SK-N-SH (cell line): ENCODE measurements around the gene BICD2. TPM values are rescaled to one million over a fixed set of nuclear protein-coding genes. Genes with fewer than 3 reads are reported as not detected.
"Not testable (repeated sequence)": the region's sequence is repeated elsewhere in the genome, so short reads cannot be mapped to it uniquely, and the experiment has no call there.

Source experiments
- CTCF ChIA-PET: fragments of 300-600, 350-600 bp; formaldehyde crosslinking; extraction: SDS; loops from one replicate; lab custom pipeline; 2021; lab: Yijun Ruan, JAX
- POLR2A ChIA-PET: fragments of 350-600 bp; sonication (Branson Sonifier 250); formaldehyde crosslinking; extraction: SDS; loops from one replicate; lab custom pipeline; 2020; ENCODE audit warnings: antibody characterized with exemption, inconsistent platforms; lab: Yijun Ruan, JAX
- DNase-seq: peaks from one replicate; pipeline ENCODE4 v3.0.0; 2012
- H2AFZ ChIP-seq: fragments of 200-600 bp; sonication (generic); 2 replicates; pipeline ENCODE4 v1.8.1; 2016; ENCODE audit warnings: antibody characterized with exemption, mild to moderate bottlenecking, low read depth
- H3F3A ChIP-seq: fragments of 200-600 bp; sonication (generic); replicated peaks from 2 replicates; pipeline ENCODE3; 2016; ENCODE audit warnings: antibody characterized with exemption, mild to moderate bottlenecking; ENCODE audit not compliant: insufficient read depth
- H3K27ac ChIP-seq, 2 experiments: fragments of 200-500 bp in 1 of 2; fragments of 200-600 bp in 1 of 2; sonication (Bioruptor generic) in 1 of 2; sonication (generic), shearing (Covaris generic) in 1 of 2; 2 replicates each; pipeline versions ENCODE4 v1.5.1 to v1.6.1; 2014 to 2016; ENCODE audit warnings: low read depth in 2 of 2, inconsistent platforms in 1 of 2, low read length in 1 of 2, mild to moderate bottlenecking in 1 of 2, mixed read lengths in 1 of 2
- H3K27me3 ChIP-seq: fragments of 200-600 bp; sonication (generic), shearing (Covaris generic); 2 replicates; pipeline ENCODE4 v1.6.1; 2016; ENCODE audit warnings: mixed run types; ENCODE audit not compliant: insufficient read depth
- H3K36me3 ChIP-seq, 2 experiments: fragments of 200-500 bp in 1 of 2; fragments of 200-600 bp in 1 of 2; sonication (Bioruptor generic) in 1 of 2; sonication (generic) in 1 of 2; replicated peaks in 1 of 2; 2 replicates each; pipeline versions ENCODE3 to v1.5.1; 2014 to 2016; ENCODE audit warnings: low read length in 1 of 2, mild to moderate bottlenecking in 1 of 2; ENCODE audit not compliant: insufficient read depth in 2 of 2, control insufficient read depth in 1 of 2
- H3K4me1 ChIP-seq, 2 experiments: fragments of 200-500 bp in 1 of 2; fragments of 200-600 bp in 1 of 2; sonication (Bioruptor generic) in 1 of 2; sonication (generic), shearing (Covaris generic) in 1 of 2; 2 replicates each; pipeline versions ENCODE4 v1.5.1 to v1.6.1; 2014 to 2016; ENCODE audit warnings: low read depth in 1 of 2, low read length in 1 of 2, mixed run types in 1 of 2; ENCODE audit not compliant: insufficient read depth in 2 of 2, control insufficient read depth in 1 of 2
- H3K4me2 ChIP-seq: fragments of 200-600 bp; sonication (generic), shearing (Covaris generic); 2 replicates; pipeline ENCODE4 v1.6.1; 2017; ENCODE audit warnings: mixed run types
- H3K4me3 ChIP-seq, 2 experiments: fragments of 200-500 bp in 1 of 2; fragments of 200-600 bp in 1 of 2; sonication (Bioruptor generic) in 1 of 2; sonication (generic), shearing (Covaris generic) in 1 of 2; 2 replicates each; pipeline versions ENCODE4 v1.5.1 to v1.8.1; 2014 to 2016; ENCODE audit warnings: low read depth in 2 of 2, inconsistent platforms in 1 of 2, low read length in 1 of 2, mild to moderate bottlenecking in 1 of 2, mixed read lengths in 1 of 2, moderate library complexity in 1 of 2
- H3K79me2 ChIP-seq: fragments of 200-600 bp; sonication (generic); 2 replicates; pipeline ENCODE4 v1.8.1; 2017; ENCODE audit warnings: mild to moderate bottlenecking; ENCODE audit not compliant: insufficient read depth
- H3K9ac ChIP-seq: fragments of 200-600 bp; sonication (generic); 2 replicates; pipeline ENCODE4 v1.6.1; 2017; ENCODE audit warnings: mixed run types
- H3K9me2 ChIP-seq: fragments of 200-600 bp; sonication (generic); 2 replicates; pipeline ENCODE4 v1.6.1; 2017; ENCODE audit warnings: mixed run types
- H3K9me3 ChIP-seq: fragments of 200-600 bp; sonication (generic); 2 replicates; pipeline ENCODE4 v1.6.1; 2017; ENCODE audit warnings: mixed run types, mild to moderate bottlenecking, moderate library complexity
- H4K20me1 ChIP-seq: fragments of 200-600 bp; sonication (generic); 2 replicates; pipeline ENCODE4 v1.6.1; 2017; ENCODE audit warnings: mild to moderate bottlenecking, mixed run types; ENCODE audit not compliant: insufficient read depth
- CHD2 ChIP-seq: fragments of 150-350 bp; IDR thresholded peaks from 2 replicates; pipeline ENCODE4 v1.6.1; 2018; ENCODE audit warnings: low read length; ENCODE audit not compliant: partially characterized antibody
- EP300 ChIP-seq, 2 experiments: IDR thresholded peaks; 2 replicates each; pipeline versions ENCODE4 v1.4.0 to v1.6.1; 2012; ENCODE audit warnings: borderline replicate concordance in 1 of 2, low read depth in 1 of 2, low read length in 1 of 2
- EZH2phosphoT487 ChIP-seq: fragments of 200-600 bp; sonication (generic); IDR thresholded peaks from 2 replicates; pipeline ENCODE4 v1.6.1; 2017; ENCODE audit warnings: low read depth, mixed run types, mild to moderate bottlenecking, antibody characterized with exemption, moderate library complexity, borderline replicate concordance
- FOXJ3 ChIP-seq: sonication (generic); formaldehyde crosslinking; IDR thresholded peaks from 2 replicates; pipeline ENCODE4 v1.5.1; 2020; ENCODE audit warnings: mild to moderate bottlenecking, missing genetic modification reagents
- POLR2AphosphoS5 ChIP-seq: IDR thresholded peaks from 2 replicates; pipeline ENCODE4 v1.6.1; 2012; ENCODE audit warnings: low read depth, low read length
- RXRA ChIP-seq: IDR thresholded peaks from 2 replicates; pipeline ENCODE4 v1.4.0; 2012; ENCODE audit warnings: low read depth, mild to moderate bottlenecking, borderline replicate concordance
- SIN3A ChIP-seq: IDR thresholded peaks from 2 replicates; pipeline ENCODE4 v1.6.1; 2012; ENCODE audit warnings: low read depth, mild to moderate bottlenecking, low read length, moderate library complexity, borderline replicate concordance
- TAF1 ChIP-seq: IDR thresholded peaks from 2 replicates; pipeline ENCODE4 v1.6.1; 2012; ENCODE audit warnings: low read depth, mild to moderate bottlenecking, low read length, moderate library complexity, borderline replicate concordance
- TCF12 ChIP-seq: IDR thresholded peaks from 2 replicates; pipeline ENCODE4 v1.4.0; 2012
- TEAD4 ChIP-seq: IDR thresholded peaks from 2 replicates; pipeline ENCODE4 v1.4.0; 2012; ENCODE audit warnings: mild to moderate bottlenecking, borderline replicate concordance; ENCODE audit not compliant: insufficient read depth
- WGBS: methylation state at CpG from one replicate; pipeline ENCODE4 v1.1.6; 2017; ENCODE audit warnings: low lambda C conversion rate; 5-methylcytosine and 5-hydroxymethylcytosine counted together
- polyA plus RNA-seq, 3 experiments: library from polyadenylated mRNA; depleted of rRNA; stranded (reverse); fragments of >200 nt; gene quantifications; 2 replicates each; pipeline ENCODE4 v1.2.3, GENCODE V29; 2012
- TF ChIP-seq, protein P1 (sequence below): IDR thresholded peaks from 2 replicates; pipeline ENCODE4 v1.6.1; 2012; ENCODE audit warnings: mild to moderate bottlenecking, low read depth, low read length, moderate library complexity
- TF ChIP-seq, protein P2 (sequence below): fragments of 150-350 bp; IDR thresholded peaks from 2 replicates; pipeline ENCODE4 v1.6.1; 2017; ENCODE audit warnings: antibody characterized with exemption, low read length, low read depth, borderline replicate concordance

Gene BICD2
- polyA plus RNA-seq, 1 of the 3 experiments (the other 2 are of a cell fraction): 19.6 TPM

DNA sequence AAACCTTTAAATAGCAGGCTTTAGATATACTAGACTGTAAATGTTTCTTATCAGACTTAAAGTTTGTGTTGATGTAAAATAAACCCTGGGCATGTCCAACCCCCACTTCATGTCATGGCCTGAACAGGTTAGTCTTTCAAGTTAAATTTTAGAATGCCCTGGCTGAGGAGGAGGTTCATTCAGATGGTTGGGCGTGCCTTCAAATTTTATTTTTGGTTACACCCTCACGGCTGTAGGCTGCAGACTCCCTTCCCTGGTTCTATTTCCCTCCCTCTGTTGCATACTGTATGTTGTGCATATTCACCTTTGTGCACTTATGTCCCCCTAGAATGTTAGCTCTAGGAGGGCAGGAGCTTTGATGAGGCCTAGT, 5.3 kb upstream of the BICD2 start:
- H3K4me2 ChIP-seq: no peak overlapping the region
- no peaks in the 10 kb centered on the region for H3K79me2 ChIP-seq
- no peaks in the 10 kb centered on the region for H3K36me3 ChIP-seq
- no peak overlapping the region for H3K4me3 ChIP-seq
- no peak for TF ChIP-seq TAF1
- no peak for TF ChIP-seq POLR2AphosphoS5
- no peak for TF ChIP-seq FOXJ3 (CRISPR knock-in tag)
- no peak for TF ChIP-seq EP300 (IDR thresholded peaks at IDR 0.05; ENCODE audit: borderline replicate concordance in 1 of 2, low read depth in 1 of 2, low read length in 1 of 2)
- TF ChIP-seq, protein P1, sequence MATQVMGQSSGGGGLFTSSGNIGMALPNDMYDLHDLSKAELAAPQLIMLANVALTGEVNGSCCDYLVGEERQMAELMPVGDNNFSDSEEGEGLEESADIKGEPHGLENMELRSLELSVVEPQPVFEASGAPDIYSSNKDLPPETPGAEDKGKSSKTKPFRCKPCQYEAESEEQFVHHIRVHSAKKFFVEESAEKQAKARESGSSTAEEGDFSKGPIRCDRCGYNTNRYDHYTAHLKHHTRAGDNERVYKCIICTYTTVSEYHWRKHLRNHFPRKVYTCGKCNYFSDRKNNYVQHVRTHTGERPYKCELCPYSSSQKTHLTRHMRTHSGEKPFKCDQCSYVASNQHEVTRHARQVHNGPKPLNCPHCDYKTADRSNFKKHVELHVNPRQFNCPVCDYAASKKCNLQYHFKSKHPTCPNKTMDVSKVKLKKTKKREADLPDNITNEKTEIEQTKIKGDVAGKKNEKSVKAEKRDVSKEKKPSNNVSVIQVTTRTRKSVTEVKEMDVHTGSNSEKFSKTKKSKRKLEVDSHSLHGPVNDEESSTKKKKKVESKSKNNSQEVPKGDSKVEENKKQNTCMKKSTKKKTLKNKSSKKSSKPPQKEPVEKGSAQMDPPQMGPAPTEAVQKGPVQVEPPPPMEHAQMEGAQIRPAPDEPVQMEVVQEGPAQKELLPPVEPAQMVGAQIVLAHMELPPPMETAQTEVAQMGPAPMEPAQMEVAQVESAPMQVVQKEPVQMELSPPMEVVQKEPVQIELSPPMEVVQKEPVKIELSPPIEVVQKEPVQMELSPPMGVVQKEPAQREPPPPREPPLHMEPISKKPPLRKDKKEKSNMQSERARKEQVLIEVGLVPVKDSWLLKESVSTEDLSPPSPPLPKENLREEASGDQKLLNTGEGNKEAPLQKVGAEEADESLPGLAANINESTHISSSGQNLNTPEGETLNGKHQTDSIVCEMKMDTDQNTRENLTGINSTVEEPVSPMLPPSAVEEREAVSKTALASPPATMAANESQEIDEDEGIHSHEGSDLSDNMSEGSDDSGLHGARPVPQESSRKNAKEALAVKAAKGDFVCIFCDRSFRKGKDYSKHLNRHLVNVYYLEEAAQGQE: no peak
- no peak for TF ChIP-seq EZH2phosphoT487
- TF ChIP-seq TEAD4: no peak
- no peak for TF ChIP-seq CHD2
- TF ChIP-seq TCF12: no peak
- peaks cover 7% of the 10 kb centered on the region for H3F3A ChIP-seq
- no peaks in the 10 kb centered on the region for H3K27me3 ChIP-seq
- no peak overlapping the region for H3K9ac ChIP-seq
- H3K9me3 ChIP-seq: no peaks in the 10 kb centered on the region
- no peak overlapping the region for H3K27ac ChIP-seq
- CTCF ChIA-PET: no interaction called here
- no peaks in the 10 kb centered on the region for H3K9me2 ChIP-seq
- no peaks in the 10 kb centered on the region for H4K20me1 ChIP-seq
- H2AFZ ChIP-seq: no peak overlapping the region
- POLR2A ChIA-PET: no interaction called here
- no peak for DNase-seq
- WGBS: 82% methylated on average over 2 of the region's 2 CpGs
- peaks cover 3 to 7% of the 10 kb centered on the region in 2 experiments; a peak in 2 of 4 replicates for H3K4me1 ChIP-seq

DNA sequence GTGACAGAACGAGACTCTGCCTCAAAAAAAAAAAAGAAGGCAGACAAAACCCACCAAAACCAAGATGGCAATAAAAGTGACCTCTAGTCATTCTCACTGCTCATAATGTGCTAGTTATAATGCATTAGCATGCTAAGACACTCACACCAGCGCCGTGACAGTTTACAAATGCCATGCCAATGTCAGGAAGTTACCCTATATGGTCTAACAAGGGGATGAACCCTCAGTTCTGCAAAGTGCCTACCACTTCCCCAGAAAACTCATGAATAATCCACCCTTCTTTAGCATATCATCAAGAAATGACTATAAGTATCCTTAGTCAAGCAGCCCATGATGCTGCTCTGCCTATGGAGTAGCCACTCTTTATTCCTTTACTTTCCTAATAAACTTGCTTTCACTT, 4.7 kb upstream of the BICD2 start:
- peaks cover 0 to 7% of the 10 kb centered on the region in 2 experiments; a peak in 1 of 4 replicates for H3K4me1 ChIP-seq
- 78% methylated on average over 3 of the region's 3 CpGs for WGBS
- no peaks in the 10 kb centered on the region for H3K9me3 ChIP-seq
- H3K27ac ChIP-seq: no peak overlapping the region
- no peaks in the 10 kb centered on the region for H3K27me3 ChIP-seq
- TF ChIP-seq, protein P2, sequence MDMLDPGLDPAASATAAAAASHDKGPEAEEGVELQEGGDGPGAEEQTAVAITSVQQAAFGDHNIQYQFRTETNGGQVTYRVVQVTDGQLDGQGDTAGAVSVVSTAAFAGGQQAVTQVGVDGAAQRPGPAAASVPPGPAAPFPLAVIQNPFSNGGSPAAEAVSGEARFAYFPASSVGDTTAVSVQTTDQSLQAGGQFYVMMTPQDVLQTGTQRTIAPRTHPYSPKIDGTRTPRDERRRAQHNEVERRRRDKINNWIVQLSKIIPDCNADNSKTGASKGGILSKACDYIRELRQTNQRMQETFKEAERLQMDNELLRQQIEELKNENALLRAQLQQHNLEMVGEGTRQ: no peak
- TF ChIP-seq RXRA (no peak), SIN3A (no peak), TCF12 (no peak)
- TF ChIP-seq, all 33 proteins: peak for 0
- no peak for DNase-seq
- H4K20me1 ChIP-seq: no peaks in the 10 kb centered on the region
- H3K4me2 ChIP-seq: no peak overlapping the region
- POLR2A ChIA-PET: no interaction called here
- no peak overlapping the region for H3K9ac ChIP-seq
- CTCF ChIA-PET: interaction anchor here (1.4 kb wide), 1 partner anchor 53 kb away, joined by 7 read pairs; no protein-coding TSS in a partner anchor
- no peaks in the 10 kb centered on the region for H3K36me3 ChIP-seq
- H3K9me2 ChIP-seq: no peaks in the 10 kb centered on the region
- H3F3A ChIP-seq: peaks cover 7% of the 10 kb centered on the region
- H2AFZ ChIP-seq: no peak overlapping the region
- no peak overlapping the region for H3K4me3 ChIP-seq
- peaks cover 3% of the 10 kb centered on the region; the same call in 1 of the 2 replicates for H3K79me2 ChIP-seq

DNA sequence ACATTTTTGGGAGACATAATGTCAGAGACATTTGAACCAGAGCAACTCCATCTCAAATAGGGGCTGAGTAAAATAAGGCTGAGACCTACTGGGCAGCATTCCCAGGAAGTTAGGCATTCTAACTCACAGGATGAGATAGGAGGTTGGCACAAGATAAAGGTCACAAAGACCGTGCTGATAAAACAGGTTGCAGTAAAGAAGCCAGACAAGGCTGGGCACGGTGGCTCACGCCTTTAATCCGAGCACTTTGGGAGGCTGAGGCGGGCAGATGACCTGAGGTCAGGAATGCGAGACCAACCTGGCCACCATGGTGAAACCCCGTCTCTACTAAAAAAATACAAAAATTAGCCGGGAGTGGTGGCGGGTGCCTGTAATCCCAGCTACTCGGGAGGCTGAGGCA, 4.2 kb upstream of the BICD2 start:
- H3F3A ChIP-seq, H2AFZ ChIP-seq, POLR2A ChIA-PET, DNase-seq, H3K4me3 ChIP-seq, H3K9me2 ChIP-seq, H3K9ac ChIP-seq, H3K79me2 ChIP-seq, H3K4me1 ChIP-seq, H3K36me3 ChIP-seq, H3K9me3 ChIP-seq, H3K27ac ChIP-seq, H4K20me1 ChIP-seq, H3K27me3 ChIP-seq, H3K4me2 ChIP-seq: not testable (repeated sequence)
- CTCF ChIA-PET: interaction anchor here (0.9 to 1.6 kb wide), 3 partner anchors 22 to 53 kb away, joined by 3 to 7 read pairs (median 5); no protein-coding TSS in a partner anchor
- WGBS: 77% methylated on average over 10 of the region's 10 CpGs
